Dermis blood vessel endothelial cell (primary cell): ENCODE measurements around the gene FAM50A. TPM values are rescaled to one million over a fixed set of nuclear protein-coding genes. Genes with fewer than 3 reads are reported as not detected.
"Not testable (repeated sequence)": the region's sequence is repeated elsewhere in the genome, so short reads cannot be mapped to it uniquely, and the experiment has no call there.

ENCODE experiments used
- DNase-seq: peaks from one replicate; pipeline ENCODE4 v3.0.0; 2010
- total RNA-seq: library from RNA; depleted of rRNA; stranded (reverse); fragments of >200 nt; gene quantifications from 2 replicates; pipeline ENCODE4 v1.2.3, GENCODE V29; 2014

Gene FAM50A, protein sequence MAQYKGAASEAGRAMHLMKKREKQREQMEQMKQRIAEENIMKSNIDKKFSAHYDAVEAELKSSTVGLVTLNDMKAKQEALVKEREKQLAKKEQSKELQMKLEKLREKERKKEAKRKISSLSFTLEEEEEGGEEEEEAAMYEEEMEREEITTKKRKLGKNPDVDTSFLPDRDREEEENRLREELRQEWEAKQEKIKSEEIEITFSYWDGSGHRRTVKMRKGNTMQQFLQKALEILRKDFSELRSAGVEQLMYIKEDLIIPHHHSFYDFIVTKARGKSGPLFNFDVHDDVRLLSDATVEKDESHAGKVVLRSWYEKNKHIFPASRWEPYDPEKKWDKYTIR
- total RNA-seq: 58.0 and 61.4 TPM in 2 replicates

DNA sequence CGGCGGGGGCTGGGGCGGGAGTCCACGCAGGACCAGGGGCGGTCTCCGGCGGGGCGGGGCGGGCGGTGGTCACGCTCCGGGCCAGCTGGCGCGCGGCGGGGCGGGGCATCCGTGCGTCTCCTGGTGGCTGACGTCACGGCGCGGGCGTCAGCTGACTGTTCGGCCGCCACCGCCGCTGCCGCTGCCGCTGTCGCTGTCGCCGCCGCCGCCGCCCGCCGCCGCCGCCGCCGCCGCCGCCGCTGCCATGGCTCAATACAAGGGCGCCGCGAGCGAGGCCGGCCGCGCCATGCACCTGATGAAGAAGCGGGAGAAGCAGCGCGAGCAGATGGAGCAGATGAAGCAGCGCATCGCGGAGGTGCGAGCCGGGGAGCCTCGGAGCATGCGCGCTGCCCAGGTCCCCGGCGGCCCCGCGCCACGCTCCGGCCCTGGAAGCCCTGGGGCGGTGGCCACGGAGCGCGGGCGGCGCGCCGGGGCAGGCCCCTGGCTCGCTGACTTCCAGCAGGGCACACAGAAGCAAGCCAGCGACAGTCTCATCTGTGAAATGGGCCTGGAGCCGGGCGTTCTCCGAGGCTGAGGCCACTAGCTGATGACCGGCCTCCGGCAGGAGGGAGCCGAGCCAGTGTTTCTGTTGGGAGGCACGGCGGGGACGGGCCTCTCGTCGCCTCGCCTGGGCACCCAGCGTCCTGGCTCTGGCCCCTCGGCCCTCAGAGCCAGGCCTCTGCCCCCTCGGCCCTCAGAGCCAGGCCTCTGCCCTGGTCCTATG, at the start of gene FAM50A:
TSS of gene FAM50A (plus strand) at position 150 of the 763 bp plus-strand sequence. CDS start at position 245, 95 bp downstream.
- DNase-seq: peak; percentile 74

DNA sequence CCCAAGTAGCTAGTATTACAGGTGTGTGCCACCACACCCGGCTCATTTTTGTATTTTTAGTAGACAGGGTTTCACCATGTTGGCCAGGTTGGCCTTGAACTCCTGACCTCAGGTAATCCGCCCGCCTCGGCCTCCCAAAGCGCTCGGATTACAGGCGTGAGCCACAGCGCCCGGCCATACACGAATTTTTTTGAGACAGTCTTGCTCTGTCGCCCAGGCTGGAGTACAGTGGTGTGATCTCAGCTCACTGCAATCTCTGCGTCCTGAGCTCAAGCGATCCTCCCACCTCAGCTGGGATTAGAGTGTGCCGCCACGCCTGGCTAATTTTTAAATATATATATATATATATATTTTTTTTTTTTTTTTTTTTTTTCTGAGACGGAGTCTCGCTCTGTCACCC, 47.6 kb upstream of the FAM50A start:
- DNase-seq: not testable (repeated sequence)

DNA sequence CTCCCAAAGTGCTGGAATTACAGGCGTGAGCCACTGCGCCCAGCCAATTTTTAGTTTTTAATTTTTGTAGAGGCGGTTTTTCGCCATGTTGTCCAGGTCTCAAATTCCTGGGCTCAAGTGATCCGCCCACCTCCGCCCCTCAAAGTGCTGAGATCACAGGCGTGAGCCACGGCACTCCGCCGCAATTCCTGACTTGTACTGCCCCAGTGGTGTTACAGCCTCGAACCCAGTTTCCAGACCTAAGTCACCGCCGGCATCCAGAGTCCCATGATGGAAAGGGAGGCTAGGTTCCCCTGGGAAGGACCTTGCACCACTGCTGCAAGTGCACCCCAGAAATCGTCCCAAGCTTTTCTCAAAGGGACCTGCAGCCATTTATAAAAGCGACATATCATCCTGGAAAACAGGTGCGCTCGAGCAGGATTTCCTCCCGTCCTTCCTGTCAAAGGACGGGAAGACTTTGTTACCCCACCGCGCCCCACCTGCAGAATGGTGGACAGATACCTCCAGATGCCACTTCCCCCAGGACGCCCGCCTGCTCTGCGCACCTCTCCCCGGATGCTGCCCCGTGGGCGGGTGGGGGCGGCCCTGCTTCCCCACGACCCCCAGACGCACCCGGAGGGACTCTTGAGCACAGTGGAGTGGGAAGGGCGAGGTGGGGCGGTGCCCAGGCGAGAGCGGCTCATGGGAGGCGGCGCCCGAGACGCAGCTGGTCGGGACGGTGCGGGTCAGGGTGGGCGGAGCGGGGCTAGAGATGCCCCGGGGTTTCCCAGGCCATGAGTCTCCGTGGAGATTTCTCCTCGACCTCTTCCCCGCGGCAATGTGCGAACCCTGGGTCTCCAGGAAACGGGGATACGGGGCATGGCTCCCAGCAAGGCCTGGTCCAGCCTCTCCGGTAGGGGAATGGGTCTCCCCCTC, 46.7 kb upstream of the FAM50A start:
- peak; percentile 73 for DNase-seq

DNA sequence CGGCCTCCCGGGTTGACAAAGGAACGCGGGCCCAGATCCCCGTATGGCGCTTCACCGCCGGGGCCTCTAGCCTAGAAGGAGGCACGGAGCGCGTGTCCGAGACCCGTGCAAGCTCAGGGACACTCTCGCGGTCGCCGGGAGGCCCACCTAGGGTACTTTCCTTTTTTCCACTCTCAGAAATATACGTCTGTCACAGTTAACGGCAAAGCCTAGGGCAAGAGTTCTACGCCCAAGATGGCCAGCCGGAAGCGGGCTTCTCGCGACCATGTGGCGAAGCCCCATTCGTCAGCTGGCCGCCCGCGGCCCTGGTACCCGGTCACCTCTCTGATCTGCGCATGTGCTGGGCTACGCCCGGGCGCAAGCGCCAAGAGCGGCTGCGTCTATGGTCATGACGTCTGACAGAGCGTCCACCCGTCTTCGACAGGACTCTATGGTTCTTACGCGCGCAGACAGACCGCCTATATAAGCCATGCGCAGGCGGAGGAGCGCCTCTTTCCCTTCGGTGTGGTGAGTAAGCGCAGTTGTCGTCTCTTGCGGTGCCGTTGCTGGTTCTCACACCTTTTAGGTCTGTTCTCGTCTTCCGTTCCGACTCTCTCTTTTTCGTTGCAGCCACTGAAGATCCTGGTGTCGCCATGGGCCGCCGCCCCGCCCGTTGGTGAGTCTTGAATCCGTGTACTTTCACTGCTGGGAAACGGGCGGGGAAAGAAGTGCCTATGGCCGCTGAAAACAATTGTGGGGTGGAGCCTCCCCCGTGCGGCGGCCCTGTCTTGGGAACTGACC, 45.9 kb upstream of the FAM50A start, which contains the start of gene RPL10:
TSS of gene RPL10 (plus strand) at position 490 of the 780 bp plus-strand sequence. CDS start at position 633, 143 bp downstream.
- peak; percentile 96 for DNase-seq

DNA sequence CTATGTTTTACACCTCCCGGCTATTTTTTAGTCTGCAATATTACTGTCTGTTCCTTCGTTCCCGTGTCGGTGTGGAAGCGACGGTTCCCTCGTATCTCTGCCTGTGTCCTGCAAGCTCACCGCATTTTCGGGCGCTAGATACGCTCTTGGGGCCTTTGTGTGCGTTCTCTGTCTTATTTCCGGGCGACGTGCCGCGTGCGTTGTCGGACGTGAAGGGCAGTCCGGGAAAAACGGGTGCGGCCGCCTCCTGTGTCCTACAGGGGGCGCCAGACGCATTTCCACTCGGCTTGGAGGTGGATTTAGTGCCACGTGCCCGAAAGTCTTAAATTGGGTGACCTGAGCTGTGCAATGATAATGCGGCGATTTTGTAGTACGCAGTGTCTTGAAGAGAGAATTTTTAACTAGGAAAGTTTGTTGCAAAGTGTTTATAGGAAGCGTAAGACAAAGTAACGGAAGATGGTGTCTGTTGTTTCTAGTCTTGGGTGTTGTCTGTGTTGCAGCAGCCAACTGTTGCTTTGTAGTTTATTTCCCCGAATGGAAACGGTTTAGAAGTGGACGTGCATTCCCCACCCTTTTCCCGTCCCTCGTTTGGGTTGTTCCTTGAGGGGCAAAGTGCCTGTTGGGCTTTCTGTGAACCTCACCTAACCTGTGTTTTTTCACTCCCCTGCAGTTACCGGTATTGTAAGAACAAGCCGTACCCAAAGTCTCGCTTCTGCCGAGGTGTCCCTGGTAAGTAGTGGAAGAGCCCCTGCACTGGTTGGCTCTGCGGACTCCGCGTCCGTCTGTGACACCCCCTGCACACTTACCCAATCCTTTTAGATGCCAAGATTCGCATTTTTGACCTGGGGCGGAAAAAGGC, 45.0 kb upstream of the FAM50A start:
- DNase-seq: peak; percentile 85

DNA sequence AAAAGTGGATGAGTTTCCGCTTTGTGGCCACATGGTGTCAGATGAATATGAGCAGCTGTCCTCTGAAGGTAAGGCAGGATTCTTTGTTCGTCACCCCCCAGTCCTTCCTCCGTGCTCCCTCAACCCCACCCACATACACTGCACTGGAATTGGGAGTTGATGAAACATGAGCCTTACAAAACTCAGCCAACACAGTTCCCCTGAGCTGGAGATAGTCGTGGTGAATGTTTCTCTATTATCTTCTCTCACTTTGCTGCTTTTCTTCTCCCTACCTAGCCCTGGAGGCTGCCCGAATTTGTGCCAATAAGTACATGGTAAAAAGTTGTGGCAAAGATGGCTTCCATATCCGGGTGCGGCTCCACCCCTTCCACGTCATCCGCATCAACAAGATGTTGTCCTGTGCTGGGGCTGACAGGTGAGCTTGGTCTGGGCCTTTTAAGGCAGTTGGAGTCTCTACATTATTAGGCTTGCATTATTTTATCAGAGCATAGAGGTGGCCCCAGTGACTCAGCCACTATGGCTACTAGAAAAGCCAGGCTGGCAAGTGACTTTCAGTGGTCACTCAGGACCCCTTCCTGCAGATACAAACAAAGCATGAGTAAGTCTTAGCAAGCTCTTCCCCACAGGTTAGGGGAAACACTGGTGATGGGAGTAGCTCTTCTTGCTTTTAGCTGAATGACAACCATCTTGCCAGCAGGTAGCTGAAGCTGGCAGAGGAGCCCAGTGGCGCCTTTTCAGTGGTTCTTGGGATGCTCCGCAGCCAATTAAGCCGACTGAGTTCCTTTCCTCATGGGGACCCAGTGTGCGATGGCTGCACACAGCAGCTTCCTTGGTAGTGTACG, 44.2 kb upstream of the FAM50A start:
- DNase-seq: no peak

DNA sequence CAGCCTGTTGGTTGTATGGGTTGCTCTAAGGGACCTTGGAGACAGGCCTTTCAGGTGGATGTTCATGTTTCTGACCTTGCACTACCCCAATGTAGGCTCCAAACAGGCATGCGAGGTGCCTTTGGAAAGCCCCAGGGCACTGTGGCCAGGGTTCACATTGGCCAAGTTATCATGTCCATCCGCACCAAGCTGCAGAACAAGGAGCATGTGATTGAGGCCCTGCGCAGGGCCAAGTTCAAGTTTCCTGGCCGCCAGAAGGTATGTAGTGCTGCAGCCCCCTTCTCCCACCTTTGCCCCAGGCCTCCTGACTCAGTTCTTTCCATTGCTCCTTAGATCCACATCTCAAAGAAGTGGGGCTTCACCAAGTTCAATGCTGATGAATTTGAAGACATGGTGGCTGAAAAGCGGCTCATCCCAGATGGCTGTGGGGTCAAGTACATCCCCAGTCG, 43.5 kb upstream of the FAM50A start:
- DNase-seq: not testable (repeated sequence)

DNA sequence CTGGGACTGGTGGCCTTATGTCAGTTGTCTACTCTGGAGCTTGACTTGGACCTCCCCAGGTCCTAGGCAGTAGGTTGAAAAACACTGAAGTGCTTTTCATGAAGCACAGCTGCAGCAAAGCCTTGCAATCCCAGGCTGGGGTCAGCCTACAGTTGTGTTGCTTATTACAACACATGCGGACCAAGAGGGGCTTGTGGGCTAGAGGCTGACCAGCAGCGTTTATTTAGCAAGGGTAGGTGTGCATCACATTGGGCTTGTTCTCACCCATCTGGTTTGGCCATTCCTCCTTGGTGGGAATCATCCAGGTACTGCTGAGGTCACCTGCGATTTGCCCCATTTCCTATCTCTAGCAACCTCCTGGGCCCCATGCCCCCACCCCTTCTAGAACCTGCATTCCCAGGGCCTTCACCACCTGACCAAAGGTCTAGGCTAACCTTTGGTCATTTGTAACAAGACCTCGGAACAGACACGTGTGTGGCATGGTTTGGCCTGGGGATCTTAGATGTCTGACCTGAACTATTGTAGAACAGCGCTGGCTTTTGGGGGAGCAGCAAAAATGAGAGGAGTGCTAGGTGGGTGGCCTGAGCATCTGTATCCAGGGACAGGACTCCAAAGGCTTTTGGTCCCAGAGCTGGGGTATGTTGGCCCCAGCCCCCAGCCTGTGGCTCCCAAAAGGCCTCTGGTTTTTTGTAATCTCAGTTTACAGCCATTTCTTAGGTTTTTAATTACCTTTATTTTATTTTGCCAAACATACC, 42.7 kb upstream of the FAM50A start:
- no peak for DNase-seq

DNA sequence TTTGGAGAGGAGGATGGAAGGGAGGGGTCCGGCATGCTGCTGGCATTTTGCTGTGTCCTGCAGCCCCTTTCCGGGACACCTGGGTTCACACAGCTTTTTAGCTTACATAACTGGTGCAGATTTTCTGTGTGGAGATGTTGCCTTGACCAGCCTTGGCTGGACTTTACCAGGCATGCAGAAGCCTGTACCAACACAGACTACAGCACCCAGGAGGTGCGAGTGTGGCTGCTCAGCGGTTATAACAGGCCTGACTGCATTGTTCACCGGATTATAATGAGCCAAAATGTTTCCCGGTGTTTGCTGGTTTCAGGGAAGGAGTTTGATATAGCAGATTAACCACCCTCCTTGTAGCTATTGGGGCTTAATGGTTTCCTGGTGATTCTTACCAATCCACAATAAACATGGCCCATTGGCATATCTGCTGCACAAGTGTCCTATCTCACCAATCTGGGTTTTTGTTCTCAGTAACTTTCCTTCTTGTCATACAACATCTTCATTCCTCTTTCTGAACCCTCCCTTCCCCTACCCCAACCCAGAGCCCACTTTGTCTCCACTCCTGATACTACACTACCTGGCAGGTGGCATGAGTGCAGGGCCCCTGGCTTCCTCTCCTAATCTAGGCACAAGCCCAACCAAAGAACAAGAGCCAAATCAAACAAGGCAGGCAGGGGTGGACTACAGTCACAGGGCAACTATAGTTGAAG, 41.9 kb upstream of the FAM50A start:
- DNase-seq: no peak

DNA sequence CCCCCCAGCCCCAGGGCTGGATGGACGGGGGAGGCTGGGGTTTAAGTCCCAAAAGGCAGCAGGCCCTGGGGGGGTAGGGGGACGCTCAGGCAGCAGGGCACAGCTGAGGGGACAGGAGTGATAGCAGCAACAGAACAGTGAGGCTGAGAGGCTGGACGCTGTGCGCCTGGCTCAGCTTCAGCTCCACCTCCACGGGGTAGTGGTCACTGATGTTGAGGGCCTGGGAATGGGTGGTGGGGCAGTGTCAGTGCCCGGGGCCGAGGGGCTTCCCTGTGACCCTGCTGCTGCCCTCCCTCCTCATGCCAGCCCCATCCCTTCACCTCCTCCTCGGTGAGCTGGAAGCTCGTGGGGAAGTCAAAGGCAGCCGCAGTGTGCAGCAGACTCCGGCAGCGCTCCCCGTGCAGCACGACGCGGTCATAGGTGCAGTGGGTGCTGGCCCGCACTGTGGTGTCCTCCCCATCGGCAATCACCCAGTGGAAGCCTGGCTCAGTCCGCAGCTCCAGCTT, 41.3 kb upstream of the FAM50A start:
- no peak for DNase-seq

DNA sequence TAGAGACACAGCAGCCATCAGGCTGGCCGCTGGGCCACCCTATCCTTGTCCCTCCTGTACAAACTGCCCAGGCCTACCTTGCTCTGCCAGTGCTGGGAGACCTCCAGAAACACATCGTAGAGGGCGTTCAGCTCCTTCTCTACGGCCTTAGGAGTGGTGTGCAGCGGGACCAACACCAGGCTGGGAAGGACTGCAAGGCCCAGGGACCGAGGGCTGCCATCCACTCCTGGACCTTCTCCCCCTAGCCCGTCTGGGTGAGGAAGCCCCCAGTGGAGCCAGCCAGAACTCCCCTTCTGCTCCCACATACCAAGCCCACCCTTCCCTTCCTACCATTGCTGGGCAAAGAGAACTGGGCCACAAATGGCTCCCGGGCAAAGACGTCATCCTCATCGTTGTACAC, 40.7 kb upstream of the FAM50A start:
- DNase-seq: no peak

DNA sequence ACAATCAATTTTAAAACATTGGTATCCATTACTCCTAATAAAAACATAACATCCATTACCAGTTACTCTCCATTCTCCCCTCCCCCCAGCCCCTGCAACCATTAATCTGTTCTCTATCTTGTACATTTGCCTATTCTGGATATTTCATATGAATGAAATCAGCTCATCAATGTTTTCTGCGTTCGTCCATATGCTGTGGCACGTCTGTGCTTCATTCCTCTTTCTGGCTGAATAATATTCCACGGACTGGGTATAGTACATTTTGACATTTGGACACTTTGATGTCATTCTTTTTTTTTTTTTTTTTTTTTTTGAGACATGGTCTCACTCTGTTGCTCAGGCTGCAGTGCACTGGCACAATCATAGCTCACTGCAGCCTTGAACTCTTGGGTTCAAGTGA, 40.1 kb upstream of the FAM50A start:
- DNase-seq: no peak

DNA sequence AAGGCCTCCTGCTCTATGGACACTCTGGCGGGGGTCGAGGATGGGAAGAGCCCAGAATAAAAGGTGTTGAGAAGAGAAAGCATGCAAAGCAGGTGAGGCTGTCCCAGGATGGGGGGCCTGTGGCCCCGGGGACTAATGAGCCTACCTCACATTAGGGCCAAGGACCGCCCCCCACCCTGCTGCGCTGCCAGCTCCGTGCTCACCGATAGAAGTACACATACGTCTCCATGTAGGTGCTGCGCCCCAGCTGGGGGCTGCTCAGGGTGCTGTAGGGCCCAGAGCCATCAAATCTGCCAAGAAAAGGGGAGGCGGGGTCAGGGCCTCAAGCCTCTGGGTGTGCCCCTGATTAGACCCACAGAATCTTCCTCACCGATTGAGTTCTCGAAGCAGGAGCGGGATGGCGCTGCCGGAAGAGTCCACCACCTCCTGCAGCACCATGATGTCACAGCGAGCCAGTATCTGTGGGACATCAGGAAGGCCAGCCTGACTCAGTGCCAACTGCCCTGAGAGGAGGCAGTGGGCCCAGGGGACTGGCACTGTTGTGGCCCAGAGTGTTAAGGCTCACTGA, 39.2 kb upstream of the FAM50A start:
- no peak for DNase-seq

DNA sequence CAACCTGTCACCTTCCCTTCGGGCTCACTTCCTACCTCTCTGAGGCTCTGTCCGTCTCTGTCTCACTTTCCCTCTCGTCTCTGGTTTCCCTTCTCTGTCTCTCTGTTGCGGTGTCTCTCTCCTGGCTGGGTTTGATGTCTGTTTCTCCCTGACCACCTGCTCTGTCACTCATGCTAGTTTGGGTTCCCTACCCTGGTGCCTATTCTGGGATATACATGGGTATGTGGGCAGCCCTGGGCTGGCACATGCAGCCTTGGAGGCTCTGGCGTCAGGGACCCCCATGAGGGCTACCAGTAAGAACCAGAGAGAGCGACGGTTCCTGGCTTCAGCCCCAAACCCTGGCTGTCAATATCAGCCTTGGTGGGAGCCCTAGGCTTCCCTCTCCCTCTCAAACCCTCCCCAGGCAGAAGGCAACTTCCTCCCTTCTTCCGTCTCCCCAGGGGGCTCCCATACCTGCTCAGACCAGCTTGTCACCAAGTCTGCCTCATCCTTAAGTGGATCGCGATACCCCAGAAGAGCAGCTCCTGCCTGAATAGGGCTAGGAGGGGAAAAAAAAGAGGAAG, 35.2 kb upstream of the FAM50A start:
- DNase-seq: no peak

DNA sequence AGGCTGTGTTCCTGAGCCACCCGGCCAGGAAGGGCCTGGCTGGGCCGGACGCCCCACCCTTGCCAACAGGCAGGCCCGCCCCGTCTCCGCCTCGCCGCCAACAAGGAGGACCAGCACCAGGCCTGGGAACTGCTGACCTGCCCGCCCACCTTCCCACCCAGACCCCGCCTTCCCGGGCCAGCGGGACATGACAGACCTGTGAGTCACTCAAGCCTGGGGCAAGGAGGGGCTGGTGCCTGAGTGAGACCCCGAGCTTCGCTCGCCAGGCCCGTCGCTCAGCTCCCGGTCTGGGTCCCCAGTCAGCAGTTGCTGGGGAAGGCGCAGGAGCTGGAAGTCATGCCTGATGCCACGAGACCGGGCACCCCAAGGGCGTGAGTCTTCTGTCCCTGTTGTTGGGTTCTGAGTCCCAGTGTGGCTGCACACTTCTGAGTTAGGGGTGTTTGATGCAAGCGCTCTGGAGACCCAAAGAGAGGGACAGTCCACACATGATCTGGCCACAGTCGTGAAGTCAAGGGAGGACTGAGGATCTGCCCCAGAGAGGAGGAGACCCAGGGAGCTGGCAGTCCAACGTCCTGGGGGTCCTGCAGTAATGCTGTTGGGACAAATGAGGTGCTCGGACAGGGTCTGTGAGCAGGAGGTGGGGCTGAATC, 34.6 kb upstream of the FAM50A start, which contains the start of gene DNASE1L1:
TSS of gene DNASE1L1 (minus strand) at position 33 of the 650 bp plus-strand sequence. CDS start 3,686 bp downstream, outside the sequence.
- peak; percentile 92 for DNase-seq

DNA sequence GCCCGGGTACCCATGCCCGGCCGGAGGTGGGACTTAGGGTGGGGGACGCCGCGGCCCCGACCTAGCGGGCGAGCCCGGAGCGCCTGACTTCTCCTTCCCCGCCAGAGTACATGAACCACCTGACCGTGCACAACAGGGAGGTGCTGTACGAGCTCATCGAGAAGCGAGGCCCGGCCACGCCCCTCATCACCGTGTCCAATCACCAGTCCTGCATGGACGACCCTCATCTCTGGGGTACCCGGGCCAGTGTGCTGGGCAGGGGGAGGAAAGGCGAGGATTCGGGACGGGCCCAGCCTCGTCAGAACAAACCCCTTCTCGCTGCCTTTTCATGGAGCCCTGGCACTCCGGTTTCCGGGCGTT, 32.0 kb upstream of the FAM50A start:
- DNase-seq: peak; percentile 66

DNA sequence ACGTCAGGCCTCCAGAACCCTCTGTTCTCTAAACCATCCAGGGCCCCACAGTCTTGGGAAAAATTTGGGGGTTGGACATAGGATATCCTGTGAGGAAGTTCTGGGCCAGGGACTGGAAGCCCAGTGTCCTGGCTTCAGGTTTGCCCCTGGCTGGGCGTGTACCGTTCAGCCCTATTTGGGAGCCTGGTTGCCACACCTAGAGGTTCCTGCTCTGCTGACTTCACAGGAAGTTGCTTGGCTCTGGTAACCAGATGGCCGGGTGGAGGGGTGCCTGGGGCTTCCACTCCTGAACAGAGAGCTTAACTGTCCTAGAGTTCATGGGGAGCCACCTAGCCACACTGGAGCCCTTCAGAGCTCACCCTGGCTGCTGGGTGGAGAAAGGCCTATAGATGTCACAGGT, 31.5 kb upstream of the FAM50A start:
- no peak for DNase-seq
